Measurements from ENCODE around the gene ANGPTL2. TPM values are rescaled to one million over a fixed set of nuclear protein-coding genes. Genes with fewer than 3 reads are reported as not detected.

The ANGPTL2 gene
- total and polyA plus RNA-seq, 2 of the 4 experiments (the other 2 are of a cell fraction): 9.5 to 25.1 TPM

GRCh38 chr9:127142291-127142690 is 19.9 kb upstream of the ANGPTL2 start:
- no peak overlapping the region for H3K9ac ChIP-seq (ENCODE audit: low read depth, low read length)
- no peak overlapping the region for H2AK9ac ChIP-seq (replicated peaks; ENCODE audit: low read depth, low read length, poor library complexity)
- no peaks in the 10 kb centered on the region for H3K79me1 ChIP-seq (ENCODE audit: low read depth in 1 of 2, low read length in 2 of 2)
- H2BK5ac ChIP-seq (ENCODE audit: low read depth, low read length, poor library complexity, severe bottlenecking): no peak overlapping the region
- no CpG with 5 or more reads among the region's 3 CpGs for WGBS, 2 experiments (ENCODE audit: extremely low coverage in 2 of 2, insufficient read length in 1 of 2)
- no peaks in the 10 kb centered on the region for H4K20me1 ChIP-seq (ENCODE audit: insufficient read depth, low read length)
- H2BK120ac ChIP-seq (ENCODE audit: low read depth, low read length): no peak overlapping the region
- H2AFZ ChIP-seq (replicated peaks; ENCODE audit: low read length, poor library complexity): no peak overlapping the region
- no peaks in the 10 kb centered on the region for H3K9me1 ChIP-seq (ENCODE audit: insufficient read depth, low read length)
- H3K4me1 ChIP-seq (ENCODE audit: control insufficient read depth, insufficient read depth, low read length): peaks cover 2% of the 10 kb centered on the region; the same call in 1 of the 2 replicates
- ChIA-PET CTCF (no interaction called here), POLR2A (ENCODE audit: unreplicated experiment) (no interaction called here)
- no peak overlapping the region for H3K4me2 ChIP-seq (ENCODE audit: low read depth, low read length)
- H3K27me3 ChIP-seq (ENCODE audit: control insufficient read depth, insufficient read depth, low read length): peaks cover 4% of the 10 kb centered on the region; the same call in 1 of the 2 replicates
- in situ Hi-C loops (cut with MboI; ENCODE audit: low sequenced_read_pairs) (no loop called here), dilution Hi-C loops (cut with HindIII; ENCODE audit: low sequenced_read_pairs, unreplicated experiment) (no loop called here), intact Hi-C loops (cut with micrococcal nuclease) (no loop called here)
- no peak overlapping the region for H2BK20ac ChIP-seq (ENCODE audit: low read depth, low read length)
- no peak overlapping the region for H3K14ac ChIP-seq (replicated peaks; ENCODE audit: low read depth, low read length)
- no peak overlapping the region for H4K5ac ChIP-seq (ENCODE audit: low read depth, low read length)
- no peak for TF ChIP-seq MAFK (IDR thresholded peaks at IDR 0.05; ENCODE audit: low read depth, low read length)
- TF ChIP-seq RCOR1 (IDR thresholded peaks at IDR 0.05; ENCODE audit: insufficient replicate concordance, low read length): no peak
- no peak for TF ChIP-seq RAD21 (IDR thresholded peaks at IDR 0.05; ENCODE audit: low read length)
- no peak for TF ChIP-seq CHD1 (IDR thresholded peaks at IDR 0.05; ENCODE audit: low read depth, low read length)
- no peak for TF ChIP-seq BHLHE40 (IDR thresholded peaks at IDR 0.05; ENCODE audit: low read depth, low read length)
- H2BK15ac ChIP-seq (ENCODE audit: low read depth, low read length): no peak overlapping the region
- no peak overlapping the region for H3K18ac ChIP-seq (ENCODE audit: low read depth, low read length)
- no peak overlapping the region for H4K91ac ChIP-seq (ENCODE audit: insufficient read depth, low read depth, low read length)
- H3K4ac ChIP-seq (ENCODE audit: low read depth, low read length): no peak overlapping the region
- no peaks in the 10 kb centered on the region for H3K36me3 ChIP-seq (ENCODE audit: control insufficient read depth, insufficient read depth, low read length)
- no peak for DNase-seq
- H2AK5ac ChIP-seq (ENCODE audit: low read depth, low read length): peak overlapping the region; percentile 80; the same call in 1 of the 2 replicates
- H3K4me3 ChIP-seq (ENCODE audit: insufficient read depth, low read depth, low read length): no peak overlapping the region
- no TSS peak for BruUV-seq (replicated peaks)
- no peak overlapping the region for H3K56ac ChIP-seq (ENCODE audit: extremely low read depth, insufficient read depth, low read length)
- H4K8ac ChIP-seq (ENCODE audit: low read depth in 2 of 2, low read length in 2 of 2): no peak overlapping the region
- ATAC-seq (ENCODE audit: low read depth): no peak
- no peak overlapping the region for H3K23ac ChIP-seq (ENCODE audit: low read depth, low read length)
- H3K27ac ChIP-seq (ENCODE audit: insufficient read depth, low read length): no peak overlapping the region
- H3K9me3 ChIP-seq (ENCODE audit: control insufficient read depth, insufficient read depth, low read length): no peaks in the 10 kb centered on the region
